CD4-positive, alpha-beta T cell treated with Interleukin-17A for 1 hour (primary cell): ENCODE results near the gene PPP6R1.

Experiments used
- DNase-seq: peaks from one replicate; pipeline ENCODE4 v3.0.0-alpha.2; 2020

The PPP6R1 gene

GRCh38 chr19:55259540-55260210 is 858 bp upstream of the PPP6R1 start:
- DNase-seq, result no peak

DNA sequence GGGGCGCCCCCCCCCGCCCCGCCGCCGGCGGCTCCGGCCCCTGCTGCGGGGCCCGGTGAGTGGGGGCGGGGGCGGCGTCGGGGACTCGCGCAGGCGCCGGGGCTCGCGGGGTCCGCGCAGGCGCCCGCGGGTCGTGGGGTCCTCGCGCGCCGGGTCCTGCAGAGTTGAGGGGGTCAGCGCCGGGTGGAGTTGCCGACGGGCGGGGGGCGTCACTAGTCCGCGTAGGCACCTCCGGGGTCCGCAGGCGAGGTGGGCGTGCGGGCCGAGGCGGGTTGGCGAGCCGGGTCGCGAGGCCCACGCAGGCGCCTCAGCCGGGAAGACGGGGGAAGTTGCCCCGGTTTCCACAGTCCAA is 365 bp downstream of the PPP6R1 start:
- peak; percentile 54 for DNase-seq

DNA sequence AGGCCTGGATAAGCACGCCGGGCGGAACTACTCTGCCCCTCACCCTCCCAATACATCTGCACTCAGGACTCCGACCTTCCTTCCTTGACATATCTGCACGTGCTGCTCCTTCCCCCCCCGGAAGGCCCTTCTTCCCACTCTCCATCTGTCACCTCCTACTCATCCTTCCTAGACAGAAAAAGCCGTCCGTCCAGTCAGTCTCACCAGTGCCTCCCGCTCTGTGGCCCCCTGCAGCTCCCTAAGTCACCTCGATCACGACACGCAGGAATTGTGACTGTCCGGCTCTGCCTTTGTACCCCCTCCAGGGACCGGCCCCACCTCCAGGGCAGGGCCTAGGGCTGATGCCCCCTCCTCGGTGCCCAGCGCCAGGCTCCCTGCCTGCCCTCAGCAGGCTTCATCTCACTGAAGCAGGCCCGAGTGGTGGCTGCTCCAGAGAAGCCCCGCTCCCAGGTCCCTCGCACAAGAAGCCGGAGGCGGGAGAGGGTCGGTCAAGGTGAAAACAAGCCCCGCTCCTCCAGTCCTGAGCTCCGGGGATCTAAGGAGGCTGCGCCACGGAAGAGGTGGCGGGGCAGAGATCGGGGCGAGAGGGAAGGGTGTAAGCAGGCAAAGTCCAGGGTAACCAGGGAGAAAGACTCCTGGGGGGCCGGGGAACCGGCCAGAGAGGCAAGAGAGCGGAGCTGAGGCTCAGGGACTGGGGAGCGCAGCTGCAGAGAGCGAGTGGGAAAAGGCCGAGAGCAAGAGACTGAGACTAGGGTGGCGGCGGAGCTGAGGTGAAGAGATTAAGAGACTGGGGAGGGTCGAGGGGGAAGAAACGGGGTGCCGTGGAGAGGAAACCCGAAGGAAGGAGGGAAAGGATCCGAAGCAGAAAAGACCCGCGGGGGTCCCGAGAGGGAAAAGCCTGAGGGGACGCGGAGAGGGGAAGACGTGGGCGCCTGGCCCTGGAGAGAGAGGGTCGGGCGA is 1.1 kb downstream of the PPP6R1 start:
- DNase-seq, result no peak

DNA sequence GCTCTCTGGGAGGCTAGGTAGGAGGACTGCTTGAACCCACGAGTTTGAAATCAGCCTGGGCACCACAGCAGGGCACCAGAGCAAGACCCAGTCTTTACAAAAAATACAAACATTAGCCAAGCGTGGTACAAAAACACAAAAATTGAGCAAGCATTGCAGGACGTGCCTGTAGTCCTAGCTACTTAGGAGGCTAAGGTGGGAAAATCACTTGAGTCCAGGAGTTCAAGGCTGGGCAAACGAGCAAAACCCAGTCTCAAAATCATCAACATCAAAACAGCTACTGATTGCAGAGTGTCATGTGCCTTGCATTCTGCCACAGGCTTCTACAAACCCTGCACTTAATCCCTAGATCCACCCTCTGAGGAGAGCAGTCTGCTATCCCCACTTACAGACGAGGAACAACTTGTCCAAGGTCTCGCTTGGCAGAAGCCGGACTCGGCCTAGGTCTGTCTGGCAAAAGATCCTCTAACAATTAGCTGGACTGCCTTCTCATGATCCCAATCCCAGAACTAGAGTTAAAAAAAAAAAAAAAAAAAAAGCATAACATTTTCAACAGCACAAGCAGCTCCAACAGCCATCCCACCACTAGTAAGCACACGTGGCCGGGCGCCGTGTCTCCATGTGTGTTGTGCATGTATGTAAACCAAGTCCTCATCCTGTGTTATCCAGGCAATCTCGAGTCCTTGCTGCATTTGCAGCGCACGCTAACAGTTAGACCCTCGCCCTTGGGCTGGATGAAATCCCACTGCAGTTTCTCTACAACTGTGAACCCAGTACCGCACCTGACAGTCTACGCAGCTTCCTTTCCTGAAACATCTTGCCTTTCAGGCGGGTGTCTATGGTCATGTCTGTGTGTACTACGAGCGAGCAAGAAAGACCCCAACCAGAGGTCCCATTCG is 2.0 kb downstream of the PPP6R1 start:
- no peak for DNase-seq

GRCh38 chr19:55255618-55256423 is 3.0 kb downstream of the PPP6R1 start:
- peak; percentile 61 for DNase-seq

DNA sequence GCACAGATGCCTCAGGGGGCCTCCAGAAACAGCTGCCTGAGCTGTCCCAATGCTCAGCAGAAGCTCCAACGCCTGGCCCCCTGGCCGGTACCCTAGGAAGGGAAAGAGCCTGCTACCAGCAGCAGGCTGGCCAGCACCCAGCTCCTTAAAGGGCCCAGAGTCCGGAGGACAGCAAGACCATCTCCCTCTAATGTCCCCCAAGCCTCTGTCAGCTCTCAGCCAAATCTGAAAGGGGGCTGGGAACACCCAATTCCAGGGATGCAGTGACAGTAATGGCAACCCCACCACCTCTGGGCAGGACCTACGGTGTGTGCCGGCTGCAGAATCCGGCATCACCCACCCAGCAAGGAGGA is 4.2 kb downstream of the PPP6R1 start:
- DNase-seq, result no peak

GRCh38 chr19:55253842-55254624 is 4.8 kb downstream of the PPP6R1 start:
- peak; percentile 78 for DNase-seq

DNA sequence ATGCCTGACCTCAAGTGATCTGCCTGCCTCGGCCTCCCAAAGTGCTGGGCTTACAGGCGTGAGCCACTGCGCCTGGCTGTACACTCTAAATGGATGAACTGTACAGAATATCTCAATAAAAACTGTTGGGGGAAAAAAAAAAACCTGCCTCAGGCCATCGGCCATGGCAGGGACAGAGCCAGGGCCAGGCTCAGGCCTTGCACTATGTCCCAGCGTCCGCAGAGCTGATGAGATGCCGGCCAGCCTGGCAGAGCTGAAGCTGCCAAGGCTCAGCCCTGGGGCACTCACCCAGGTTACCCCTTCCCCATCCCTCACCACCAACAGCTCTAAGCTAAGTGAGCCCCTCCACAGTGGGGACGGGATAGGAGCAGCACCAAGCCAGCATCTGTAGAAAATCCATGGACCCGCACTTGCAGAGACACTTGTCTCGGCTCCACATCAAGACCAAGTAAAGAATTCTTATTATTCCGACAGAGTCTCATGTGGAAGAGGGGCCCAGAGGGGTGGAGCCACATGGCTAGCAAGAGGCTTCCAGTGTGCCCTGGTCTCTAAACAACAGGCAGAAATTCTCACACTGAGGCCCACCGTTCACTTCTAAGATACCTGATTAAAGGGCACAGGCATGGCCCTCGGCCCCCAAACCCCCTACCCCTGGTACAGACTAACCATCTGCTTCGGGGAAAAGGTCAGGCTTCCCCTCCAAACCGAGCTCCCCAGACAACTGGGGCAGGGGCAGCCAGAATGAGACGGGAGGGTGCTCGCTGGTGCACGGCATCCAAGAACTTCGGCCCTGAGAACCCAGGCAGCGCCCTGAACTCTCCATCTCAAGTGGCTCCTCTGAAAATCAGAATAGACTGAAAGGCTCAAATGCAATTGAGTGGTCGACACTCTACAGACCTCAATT is 5.8 kb downstream of the PPP6R1 start:
- DNase-seq, result no peak

DNA sequence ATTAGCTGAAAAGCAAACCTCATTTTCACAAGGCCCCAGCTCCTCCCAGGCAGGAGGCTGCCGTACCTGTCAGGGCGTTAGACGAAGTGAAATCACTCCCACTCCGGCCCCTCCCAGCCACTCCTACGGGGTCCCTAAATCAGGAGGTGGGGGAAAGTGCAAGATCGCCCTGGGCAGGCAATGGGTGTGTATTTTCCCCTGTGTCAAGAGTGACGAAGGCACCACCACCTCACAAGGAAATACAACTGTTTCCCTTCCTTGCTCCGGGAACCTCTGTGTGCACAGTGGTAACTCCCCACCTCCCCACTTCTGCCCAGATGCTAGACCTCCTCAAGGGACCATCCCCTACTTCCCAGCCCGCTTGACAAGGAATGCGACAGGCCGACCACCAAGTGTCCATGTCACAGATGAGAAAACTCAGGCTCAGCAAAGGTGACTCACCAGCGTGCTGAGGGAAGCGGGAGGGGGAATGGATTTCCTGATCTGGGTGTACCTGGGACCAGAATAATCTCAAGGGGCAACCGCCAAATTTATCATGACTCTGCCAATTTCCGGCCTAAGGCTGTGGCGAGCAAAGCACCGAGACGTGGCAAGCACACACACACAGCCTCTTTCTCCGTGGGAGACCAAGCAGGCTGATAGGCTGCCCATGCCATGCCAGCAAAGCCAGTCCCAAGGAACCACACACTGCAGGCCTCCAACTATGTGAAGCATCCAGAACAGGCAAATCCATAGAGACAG is 7.3 kb downstream of the PPP6R1 start:
- DNase-seq, result peak; percentile 60

- DNase-seq, result no peak
These were observed 8.4 kb downstream of the PPP6R1 start for GRCh38 chr19:55250262-55251036.

DNA sequence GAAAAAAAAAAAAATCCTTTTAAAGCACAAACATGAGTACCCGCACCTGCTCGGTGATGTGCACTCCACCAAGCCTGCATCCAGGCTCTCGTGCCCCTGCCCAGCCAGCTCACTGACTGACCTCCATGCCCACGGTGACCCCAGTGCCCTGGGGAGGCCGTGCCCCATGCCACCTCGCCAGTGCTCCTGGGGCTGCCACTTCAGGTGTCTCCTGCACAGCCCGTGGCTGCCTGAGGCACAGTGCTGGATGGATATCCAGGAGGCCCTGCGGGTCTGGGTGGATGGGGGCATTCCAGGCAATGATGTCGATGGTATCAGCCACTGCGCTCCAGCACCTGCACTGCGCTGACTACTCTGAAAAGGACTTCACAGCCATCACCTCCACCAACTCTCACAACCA is 9.0 kb downstream of the PPP6R1 start:
- DNase-seq, result no peak

DNA sequence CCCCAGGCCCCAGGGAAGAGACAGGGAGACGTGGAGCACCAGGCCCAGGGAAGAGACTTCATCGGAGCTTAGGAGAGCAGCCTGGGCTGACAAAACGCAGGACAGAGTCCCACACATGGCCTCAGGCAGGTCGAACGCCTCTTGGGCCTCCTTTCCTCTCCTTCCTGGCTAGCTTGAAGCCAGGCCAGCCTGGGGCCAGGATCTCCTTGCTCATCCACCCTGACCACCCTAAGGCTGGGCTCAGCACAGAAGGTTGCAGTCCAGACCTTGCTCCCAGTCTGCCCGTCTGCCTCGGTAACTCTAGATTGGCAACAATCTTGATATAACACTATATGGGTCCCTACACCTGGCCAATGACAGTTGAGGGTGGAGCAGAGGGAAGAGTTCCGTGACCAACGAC is 10.1 kb downstream of the PPP6R1 start:
- DNase-seq, result no peak

GRCh38 chr19:55248166-55248675 is 10.6 kb downstream of the PPP6R1 start:
- DNase-seq, result no peak

DNA sequence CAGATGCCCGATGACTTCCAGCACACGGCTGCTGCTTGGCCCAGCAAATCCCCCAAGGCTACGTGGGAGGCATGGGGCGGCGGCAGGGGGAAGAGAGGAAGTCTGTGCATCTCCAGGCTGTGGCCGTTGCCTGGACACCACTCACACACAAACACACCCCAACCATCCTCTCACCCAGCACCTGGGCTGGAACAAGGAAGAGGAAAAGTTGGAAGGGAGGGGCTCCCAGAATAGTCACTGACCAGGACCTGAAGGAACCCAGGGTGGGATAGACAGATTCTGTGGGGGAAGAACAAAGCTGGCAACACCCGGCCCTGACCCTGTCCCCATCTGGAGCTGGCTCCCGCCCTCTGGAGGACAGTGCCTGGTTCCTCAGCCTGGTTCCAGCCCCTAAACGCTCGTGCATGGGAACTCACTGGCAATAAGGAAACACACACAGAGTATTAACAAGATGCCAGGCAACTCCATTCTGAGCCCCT is 11.2 kb downstream of the PPP6R1 start:
- no peak for DNase-seq

DNA sequence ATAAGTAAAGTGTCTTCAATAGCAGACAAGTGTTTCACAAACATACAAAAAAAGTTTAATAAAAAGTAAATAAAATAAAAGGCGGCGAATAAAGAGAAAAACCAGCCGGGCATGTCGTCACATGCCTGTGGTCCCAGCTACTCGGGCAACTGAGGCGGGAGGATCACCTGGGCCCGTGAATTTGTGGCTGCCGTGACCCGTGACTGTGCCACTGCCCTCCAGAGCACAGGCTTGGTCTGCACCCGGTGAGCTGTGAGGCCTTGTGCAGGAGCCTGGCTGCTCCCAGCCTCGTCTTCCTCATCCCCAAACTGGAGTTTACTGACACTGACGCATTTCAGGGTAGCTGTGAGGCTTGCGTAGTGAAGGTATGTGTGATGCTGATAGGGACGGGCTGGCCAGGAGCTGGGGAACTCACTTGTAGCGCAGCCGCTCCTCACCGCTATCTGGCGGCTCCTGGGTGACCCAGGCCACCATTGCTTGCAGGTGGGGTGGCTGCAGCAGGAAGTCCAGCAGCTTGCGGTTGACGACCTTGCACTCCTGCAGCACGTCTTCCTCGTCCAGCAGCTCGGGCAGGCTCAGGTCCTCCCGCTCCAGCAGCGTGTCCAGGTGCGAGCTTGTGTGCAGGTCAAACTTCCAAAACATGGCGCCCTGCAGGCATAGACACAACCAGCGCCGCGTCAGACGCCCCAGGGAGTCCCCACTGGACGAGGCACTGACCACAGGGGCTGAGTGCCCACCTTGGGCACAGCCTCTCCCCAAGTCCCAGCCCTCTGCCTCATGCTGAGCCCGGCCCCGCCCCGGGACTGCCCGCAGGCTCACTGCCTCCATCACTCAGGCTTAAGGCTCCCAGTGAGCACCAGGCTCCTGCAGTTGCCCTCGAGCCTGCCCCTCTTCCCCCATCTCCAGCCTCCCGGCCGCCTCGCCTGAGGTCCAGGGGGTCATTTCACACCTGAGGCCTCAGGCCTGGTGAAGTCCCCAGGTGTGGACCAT is 12.1 kb downstream of the PPP6R1 start:
- DNase-seq, result no peak

GRCh38 chr19:55245236-55245904 is 13.4 kb downstream of the PPP6R1 start:
- no peak for DNase-seq
